Stimulated activated CD8-positive, alpha-beta memory T cell treated with anti-CD3 and anti-CD28 coated beads, Interleukin-4, amount 100 ng/mL, for 4 hours (primary cell): ENCODE data around the gene ACOT2.
"Not testable (repeated sequence)": the region's sequence is repeated elsewhere in the genome, so short reads cannot be mapped to it uniquely, and the experiment has no call there.

Experiments used
- DNase-seq, 2 donors: peaks; one replicate each; pipeline ENCODE4 v3.0.0-alpha.2; 2020; ENCODE audit warnings: low read depth in 2 of 2, low spot score in 1 of 2

ACOT2 gene

DNA sequence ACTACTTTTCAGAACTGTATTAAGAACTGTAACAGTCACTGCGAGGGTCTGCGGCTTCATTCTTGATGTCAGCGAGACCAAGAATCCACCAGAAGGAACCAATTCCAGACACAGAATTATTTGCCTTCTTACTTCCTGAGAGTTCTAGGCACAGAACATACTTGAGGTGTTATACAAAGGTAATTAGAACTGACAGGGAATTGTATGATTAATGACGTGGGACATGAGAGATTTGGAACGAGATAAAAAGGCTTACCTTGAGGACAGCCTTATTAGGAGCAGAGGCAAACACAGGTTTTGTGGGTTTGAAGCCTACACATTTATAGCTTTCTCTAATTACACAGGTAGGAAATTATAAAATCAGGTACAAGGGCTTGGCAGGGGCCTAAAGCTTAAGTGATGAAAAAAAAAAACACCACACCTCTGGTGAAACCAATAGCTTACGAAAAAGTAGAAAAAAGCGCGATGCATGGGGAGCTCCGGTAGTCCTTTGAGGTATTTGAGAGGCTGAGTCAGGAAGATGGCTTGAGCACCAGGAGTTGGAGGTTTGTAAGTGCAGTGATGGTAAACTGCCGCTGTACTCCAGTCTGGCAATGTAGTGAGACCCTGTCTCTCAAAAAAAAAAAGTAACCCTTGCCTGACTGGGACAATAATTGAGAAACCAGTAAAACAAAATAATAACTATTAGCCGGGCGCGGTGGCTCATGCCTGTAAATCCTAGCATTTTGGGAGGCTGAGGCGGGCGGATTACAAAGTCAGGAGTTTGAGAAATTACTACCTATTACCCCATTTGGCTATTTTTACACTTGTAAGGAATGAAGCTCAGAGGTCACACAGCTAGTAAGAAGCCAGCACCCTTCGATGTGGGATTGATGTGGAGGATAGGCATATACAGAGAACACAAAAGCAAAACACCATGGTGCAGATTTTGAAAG lies 795 bp upstream of the ACOT2 start:
- no peak for DNase-seq

DNA sequence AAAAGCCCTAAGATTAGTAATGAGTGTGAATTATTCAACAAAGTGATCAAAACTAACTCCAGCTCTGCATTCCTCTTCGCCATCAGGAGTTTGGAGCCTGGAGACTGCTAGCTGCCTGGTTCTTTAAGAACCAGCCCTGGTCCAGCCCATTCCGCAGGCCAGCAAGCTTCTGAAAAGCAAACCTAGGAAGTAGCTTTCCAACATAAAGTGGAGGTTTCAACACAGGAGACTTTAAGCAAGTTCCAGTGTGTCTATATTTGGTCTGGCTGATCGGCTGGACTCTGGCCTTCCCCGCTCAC lies 178 bp upstream of the ACOT2 start:
- not testable (repeated sequence) for DNase-seq

DNA sequence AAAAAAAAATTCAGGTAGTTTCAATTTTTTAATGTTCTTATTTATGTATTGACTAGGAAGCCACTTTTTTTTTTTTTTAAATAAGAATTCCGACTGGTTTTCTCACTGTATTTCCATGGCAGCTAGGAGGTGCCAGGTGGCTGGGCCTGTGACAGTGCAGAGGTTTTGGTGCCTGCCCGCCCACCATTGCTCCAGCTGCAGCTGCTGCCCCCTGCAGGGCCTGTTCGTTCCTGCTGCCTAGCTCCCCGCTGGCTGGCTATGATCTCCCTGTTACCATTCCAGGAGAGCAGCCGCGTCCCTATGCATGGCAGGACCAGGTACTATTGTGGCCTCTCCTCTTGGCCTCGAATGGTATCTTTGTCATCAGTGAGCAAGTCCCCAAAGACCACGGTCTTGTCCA lies 1.9 kb downstream of the ACOT2 start:
- peak; percentile 34 to 42 for DNase-seq

- not testable (repeated sequence) for DNase-seq
Measured at GRCh38 chr14:73573034-73573433, 4.0 kb downstream of the ACOT2 start.

DNA sequence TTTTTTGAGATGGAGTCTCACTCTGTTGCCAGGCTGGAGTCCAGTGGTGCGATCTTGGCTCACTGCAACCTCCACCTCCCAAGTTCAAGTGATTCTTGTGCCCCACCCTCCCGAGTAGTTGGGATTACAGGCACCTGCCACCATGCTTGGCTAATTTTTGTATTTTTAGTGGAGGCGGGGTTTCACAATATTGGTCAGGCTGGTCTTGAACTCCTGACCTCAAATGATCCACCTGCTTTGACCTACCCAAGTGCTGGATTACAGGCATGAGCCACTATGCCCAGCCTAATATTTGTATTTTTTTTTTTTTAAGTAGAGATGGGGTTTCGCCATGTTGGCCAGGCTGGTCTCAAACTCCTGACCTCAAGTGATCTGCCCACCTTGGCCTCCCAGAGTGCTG lies 4.7 kb downstream of the ACOT2 start:
- DNase-seq, result not testable (repeated sequence)

DNA sequence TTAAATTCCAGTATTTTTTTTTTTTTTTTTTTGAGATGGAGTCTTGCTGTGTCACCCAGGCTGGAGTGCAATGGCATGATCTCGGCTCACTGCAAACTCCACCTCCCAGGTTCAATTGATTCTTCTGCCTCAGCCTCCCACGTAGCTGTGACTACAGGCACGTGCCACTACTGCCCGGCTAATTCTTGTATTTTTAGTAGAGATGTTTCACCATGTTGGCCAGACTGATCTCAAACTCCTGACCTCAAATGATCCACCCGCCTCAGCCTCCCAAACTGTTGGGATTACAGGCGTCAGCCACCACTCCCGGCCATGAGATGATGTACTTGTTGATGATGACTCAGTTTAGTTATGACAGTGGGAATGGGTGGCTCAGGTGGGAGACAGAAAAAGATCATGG lies 5.2 kb downstream of the ACOT2 start:
- not testable (repeated sequence) for DNase-seq

GRCh38 chr14:73576391-73576790 lies 7.4 kb downstream of the ACOT2 start:
- no peak for DNase-seq

- not testable (repeated sequence) for DNase-seq
Measured at GRCh38 chr14:73577214-73577613, 8.2 kb downstream of the ACOT2 start.

DNA sequence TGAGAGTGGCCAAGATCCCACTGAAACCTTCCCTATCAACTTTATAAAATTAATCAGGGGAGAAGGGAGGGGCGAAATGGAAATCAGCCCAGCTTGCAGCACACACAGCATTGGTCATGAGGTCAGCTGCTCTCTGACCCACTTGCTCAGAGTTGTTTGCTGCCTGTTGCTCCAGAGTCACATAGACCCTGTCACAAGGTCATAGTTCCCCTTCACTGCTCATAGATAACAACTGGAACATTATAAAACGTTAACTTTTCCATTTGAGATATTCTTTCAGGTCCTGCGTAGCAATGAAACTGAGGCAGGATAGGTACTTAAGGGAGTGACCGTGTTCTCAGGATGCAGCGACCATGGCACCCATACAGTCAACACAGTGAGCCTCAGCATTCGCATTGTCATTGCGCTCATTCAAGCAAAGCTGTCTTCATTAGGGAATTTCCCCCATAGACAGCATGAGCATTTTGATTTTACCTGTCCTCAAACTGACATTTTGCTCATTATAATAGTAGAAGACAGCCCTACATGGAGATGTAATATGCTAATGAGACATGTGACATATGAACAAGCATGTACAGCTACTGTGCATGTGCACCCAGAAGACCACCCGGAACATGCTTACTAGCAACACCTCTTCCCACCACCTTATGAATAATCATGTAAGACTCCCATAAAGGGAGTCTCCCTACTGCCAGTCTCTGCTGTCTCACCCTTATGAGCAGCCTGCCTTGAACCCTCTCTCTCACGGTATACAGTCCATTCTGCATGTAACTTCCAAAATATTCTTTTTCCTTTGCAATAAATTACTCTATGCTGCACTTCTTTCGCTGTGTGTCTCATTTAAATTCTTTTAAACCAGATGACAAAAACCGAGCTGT lies 13.3 kb downstream of the ACOT2 start:
- DNase-seq, result not testable (repeated sequence)

DNA sequence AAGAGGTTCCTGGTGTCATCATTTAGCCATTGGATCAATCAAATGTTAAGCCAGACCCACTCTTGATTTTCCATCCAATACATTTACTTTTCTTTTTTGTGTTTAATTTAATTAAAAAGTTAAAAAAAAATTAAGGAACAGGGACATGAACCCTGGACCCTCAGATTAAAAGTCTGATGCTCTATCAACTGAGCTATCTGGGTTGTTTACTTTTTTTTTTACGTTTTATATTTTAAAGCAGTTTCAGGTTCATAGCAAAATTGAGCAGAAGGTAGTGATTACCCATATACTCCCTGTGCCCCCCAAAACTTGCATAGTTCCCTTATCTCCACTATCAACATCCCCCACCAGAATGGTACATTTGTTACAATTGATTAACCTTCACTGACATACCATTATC lies 19.7 kb downstream of the ACOT2 start:
- DNase-seq, result no peak

DNA sequence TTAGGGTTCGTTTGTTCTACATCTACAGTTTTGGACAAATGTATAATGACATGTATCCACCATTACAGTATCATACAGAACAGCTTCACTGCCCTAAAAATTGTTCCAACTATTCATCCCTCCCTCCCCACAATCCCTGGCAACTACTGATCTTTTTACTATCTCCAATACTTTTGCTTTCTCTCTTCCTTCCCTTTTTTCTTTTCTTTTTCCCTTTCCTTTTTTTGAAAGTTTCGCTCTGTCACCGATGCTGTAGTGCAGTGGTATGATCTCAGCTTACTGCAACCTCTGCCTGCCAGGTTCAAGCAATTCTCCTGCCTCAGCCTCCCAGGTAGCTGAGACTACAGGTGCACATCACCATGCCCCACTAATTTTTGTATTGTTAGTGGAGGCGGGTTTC lies 20.1 kb downstream of the ACOT2 start:
- DNase-seq, result no peak

- DNase-seq, result not testable (repeated sequence)
Measured at GRCh38 chr14:73590673-73591004, 21.6 kb downstream of the ACOT2 start.

DNA sequence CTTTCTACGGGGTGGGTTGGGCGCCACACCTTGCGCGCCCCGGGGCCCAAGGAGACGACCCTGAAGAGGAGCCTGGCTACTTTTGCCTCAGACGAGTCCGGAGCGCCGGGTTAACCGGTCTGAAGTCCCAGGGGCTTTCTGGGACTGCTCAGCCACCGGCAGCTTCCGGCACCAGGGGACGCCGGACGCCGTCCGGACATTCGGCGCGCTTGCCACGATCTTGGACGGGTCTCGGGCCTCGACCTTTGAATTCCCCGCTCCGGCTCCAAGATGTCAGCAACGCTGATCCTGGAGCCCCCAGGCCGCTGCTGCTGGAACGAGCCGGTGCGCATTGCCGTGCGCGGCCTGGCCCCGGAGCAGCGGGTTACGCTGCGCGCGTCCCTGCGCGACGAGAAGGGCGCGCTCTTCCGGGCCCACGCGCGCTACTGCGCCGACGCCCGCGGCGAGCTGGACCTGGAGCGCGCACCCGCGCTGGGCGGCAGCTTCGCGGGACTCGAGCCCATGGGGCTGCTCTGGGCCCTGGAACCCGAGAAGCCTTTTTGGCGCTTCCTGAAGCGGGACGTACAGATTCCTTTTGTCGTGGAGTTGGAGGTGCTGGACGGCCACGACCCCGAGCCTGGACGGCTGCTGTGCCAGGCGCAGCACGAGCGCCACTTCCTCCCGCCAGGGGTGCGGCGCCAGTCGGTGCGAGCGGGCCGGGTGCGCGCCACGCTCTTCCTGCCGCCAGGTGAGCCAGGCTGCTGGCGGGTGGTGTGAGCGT lies 22.9 kb downstream of the ACOT2 start, which contains the start of gene ACOT4:
Gene ACOT4, plus strand, starts transcription at position 184 of the 760 bp plus-strand sequence. Its CDS starts 87 bp downstream, at position 271.
- no peak for DNase-seq

DNA sequence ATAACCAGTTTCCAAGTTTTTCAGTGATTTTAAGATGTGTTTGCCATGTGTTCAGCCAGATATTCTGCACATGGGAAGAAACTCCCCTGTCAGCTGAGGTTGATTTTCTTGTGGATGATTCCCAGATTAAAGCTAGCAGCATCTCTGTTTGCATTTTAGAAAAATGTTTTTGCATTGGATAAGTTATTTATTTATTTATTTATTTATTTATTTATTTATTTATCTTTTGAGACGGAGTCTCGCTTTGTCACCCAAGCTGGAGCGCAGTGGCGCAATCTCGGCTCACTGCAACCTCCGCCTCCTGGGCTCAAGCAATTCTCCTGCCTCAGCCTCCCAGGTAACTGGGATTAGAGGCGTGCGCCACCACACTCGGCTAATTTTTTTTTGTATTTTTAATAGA lies 25.5 kb downstream of the ACOT2 start:
- no peak for DNase-seq

- DNase-seq, result no peak
Measured at GRCh38 chr14:73599499-73599898, 30.5 kb downstream of the ACOT2 start.

DNA sequence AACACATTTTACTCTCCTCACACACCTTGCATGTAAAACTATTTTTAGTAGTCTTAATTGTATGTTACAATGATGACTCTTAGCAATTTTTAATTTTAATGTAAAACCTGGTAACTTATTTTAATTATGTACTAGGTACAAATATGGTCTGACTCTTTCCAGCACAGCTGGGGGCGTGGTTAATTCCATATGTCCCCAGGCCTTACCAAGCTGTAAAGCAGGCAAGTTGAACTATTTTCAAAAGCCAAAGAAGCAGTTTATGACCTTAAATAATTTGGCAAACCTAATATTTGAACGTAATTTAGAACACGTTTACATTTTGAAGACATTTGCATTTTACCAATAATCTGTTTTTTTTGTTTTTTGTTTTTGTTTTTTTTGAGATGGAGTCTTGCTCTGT lies 34.0 kb downstream of the ACOT2 start:
- no peak for DNase-seq

DNA sequence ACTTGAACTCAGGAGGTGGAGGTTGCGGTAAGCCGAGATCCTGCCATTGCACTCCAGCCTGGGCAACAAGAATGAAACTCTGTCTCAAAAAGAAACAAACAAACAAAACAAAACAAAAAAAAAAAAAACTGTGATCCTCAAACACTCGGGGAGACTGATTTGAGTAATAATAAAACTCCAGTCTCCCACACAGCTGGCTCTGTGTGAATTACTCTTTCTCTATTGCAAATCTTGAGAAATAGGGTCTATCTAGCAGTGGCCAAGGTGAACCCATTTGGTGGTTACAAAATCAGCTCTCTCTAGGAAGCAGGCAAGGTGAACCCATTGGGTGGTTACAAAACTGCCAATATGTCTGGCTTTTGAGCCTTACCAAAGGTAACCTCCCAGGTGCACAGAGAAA lies 37.3 kb downstream of the ACOT2 start:
- DNase-seq, result no peak

DNA sequence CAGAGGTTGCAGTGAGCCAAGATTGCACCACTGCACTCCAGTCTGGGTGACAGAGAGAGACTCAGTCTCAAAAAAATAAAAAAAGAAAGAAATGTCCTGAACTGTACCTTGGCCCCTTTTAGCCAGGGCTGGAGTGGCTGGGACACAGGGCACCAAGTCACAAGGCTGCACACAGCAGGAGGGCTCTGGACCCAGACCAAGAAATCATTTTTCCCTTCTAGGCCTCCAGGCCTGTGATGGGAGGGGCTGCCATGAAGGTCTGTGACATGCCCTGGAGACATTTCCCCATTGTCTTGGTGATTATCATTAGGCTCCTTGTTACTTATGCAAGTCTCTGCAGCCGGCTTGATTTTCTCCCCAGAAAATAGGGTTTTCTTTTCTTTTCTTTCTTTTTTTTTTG lies 38.2 kb downstream of the ACOT2 start:
- DNase-seq, result no peak

- DNase-seq, result no peak
Measured at GRCh38 chr14:73610687-73611086, 41.7 kb downstream of the ACOT2 start.

- DNase-seq, result peak in 1 of 2 donors; percentile 33
Measured at GRCh38 chr14:73612339-73613045, 43.5 kb downstream of the ACOT2 start, which contains the start of gene ACOT6. ACOT6 (plus strand) TSS chr14:73612517; CDS start chr14:73612572, 55 bp downstream.

- no peak for DNase-seq
Measured at GRCh38 chr14:73613046-73613383, 44.0 kb downstream of the ACOT2 start.
